Measurements from ENCODE around the gene GOLGA8B.
A peak's percentile ranks its signal among the peaks of the same experiment; 100 is the strongest.
"Not testable (repeated sequence)": the region's sequence is repeated elsewhere in the genome, so short reads cannot be mapped to it uniquely, and the experiment has no call there.

The GOLGA8B gene, protein sequence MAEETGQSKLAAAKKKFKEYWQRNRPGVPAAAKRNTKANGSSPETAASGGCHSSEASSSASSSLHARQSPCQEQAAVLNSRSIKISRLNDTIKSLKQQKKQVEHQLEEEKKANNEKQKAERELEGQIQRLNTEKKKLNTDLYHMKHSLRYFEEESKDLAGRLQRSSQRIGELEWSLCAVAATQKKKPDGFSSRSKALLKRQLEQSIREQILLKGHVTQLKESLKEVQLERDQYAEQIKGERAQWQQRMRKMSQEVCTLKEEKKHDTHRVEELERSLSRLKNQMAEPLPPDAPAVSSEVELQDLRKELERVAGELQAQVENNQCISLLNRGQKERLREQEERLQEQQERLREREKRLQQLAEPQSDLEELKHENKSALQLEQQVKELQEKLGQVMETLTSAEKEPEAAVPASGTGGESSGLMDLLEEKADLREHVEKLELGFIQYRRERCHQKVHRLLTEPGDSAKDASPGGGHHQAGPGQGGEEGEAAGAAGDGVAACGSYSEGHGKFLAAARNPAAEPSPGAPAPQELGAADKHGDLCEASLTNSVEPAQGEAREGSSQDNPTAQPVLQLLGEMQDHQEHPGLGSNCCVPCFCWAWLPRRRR

DNA sequence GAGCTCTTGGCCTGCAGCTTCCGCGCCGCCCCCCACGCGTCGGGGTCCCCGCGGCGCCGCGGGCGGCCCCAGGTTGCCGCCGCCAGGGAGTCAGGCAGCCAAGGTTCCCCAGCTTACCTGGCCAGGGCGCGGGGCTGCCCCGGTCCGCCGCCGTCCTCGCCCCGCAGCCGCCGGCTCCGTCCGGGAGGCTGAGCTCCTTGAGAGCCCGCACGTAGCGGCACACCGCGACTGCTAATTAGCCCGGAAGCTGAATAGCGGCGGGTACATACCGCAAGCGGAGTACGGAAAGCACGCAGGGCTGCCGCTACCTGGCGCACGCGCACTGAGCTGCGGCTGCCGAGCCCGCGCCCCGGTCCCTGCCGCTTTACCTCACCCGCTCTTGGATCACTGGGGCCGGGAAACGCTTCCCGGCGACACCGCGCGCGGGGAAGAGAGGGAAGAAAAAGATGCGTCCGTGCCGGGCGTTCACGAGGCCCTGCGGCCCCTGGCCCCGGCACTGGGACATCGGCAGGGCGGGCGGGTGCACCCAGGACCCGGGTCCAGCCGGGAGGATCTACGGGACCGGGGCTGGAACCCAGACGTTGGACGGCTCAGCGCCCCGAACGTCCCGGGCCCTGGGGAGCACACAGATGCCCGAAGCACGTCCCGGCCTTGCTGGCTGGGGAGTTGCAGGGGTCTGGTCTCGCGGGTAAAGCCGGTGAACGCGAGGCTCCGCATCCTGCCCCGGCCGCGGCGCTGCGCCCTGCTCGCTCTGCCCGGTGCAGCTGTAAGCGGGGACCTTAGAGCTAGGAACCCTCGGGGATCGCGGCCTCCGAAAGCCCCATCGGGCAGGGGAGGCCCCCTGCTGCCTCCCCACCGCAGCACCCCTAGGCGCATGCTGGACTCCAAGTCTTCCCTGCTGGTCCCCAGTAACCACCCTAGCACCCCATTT, at the start of gene GOLGA8B:
TSS of gene GOLGA8B (minus strand) at position 253 of the 931 bp plus-strand sequence. CDS start 47,739 bp downstream, outside the sequence.
- peak within 1 kb of the TSS; percentile 84 for H3K4me3 ChIP-seq (ENCODE audit: low read length)
- TF ChIP-seq ZNF274 (IDR thresholded peaks at IDR 0.05; ENCODE audit: low read depth, low read length) = no peak

DNA sequence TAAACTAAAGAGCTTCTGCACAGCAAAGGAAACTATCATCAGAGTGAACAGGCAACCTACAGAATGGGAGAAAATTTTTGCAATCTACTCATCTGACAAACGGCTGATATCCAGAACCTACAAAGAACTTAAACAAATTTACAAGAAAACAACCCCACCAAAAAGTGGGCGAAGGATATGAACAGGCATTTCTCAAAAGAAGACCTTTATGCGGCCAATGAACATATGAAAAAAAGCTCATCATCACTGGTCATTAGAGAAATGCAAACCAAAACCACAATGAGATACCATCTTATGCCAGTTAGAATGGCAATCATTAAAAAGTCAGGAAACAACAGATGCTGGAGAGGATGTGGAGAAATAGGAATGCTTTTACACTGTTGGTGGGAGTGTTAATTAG, 49.7 kb upstream of the GOLGA8B start:
- H3K4me3 ChIP-seq (ENCODE audit: low read length) = not testable (repeated sequence)

DNA sequence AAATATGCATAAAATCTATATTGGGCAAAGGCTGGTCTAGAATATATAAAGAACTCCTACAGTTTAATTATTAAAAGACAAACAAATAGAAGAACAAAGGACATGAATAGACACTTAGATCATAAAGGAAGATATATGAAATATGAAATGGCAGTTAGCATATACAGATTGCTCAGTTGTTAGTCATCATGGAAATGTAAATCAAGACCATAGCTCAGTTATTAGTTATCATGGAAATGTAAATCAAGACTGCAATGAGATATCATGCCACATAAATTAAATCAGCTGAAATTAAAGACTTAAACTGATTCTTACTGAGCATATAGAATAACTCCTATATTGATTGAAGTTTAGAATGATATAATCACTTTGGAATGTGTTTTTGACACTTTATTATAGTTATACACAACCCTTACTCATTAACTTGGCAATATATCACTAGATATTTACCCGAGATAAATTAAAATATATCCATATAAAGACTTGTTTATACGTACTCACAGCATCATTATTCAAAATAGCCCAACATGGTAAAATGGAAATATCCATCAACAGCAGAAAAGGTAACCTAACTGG, 45.2 kb upstream of the GOLGA8B start:
- no peak for TF ChIP-seq ZNF274 (IDR thresholded peaks at IDR 0.05; ENCODE audit: low read depth, low read length)
- no peak overlapping the region for H3K4me3 ChIP-seq (ENCODE audit: low read length)

DNA sequence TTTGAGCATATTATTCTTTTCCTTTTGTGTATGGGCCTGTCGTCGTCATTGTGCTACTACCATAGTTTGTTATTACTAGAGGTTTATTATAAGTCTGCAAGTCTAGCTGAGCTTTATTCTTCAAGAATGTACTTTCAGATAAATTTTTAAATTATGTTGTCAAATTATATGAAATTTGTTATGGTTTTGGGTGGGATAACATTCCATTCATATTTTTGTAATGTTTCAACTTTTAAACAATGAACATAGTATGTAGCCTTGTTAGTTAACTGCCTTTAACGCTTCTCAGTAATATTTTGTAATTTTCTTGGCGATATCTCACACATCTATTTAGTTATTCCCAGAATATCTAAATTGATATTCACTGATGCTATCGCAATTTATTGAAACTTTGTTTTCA, 41.6 kb upstream of the GOLGA8B start:
- no peak overlapping the region for H3K4me3 ChIP-seq (ENCODE audit: low read length)
- no peak for TF ChIP-seq ZNF274 (IDR thresholded peaks at IDR 0.05; ENCODE audit: low read depth, low read length)

DNA sequence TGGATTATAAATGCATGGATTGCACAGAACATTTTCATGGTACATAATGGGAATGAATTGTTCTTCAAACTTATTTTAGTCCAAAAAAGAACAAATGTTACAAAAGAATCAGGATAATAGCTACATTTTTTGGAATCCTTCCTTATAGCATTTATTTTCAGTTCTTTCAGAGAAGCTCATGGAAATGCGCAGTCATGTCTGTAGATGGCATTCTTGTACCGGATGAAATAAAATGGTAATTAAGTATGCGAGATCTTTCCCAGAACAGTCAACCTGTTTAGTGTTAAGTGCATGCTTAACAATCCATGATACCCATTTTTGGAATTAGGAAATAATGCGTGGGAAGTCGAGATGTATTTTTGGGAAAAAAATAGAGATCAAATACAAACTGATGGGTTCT, 38.2 kb upstream of the GOLGA8B start:
- no peak for TF ChIP-seq ZNF274 (IDR thresholded peaks at IDR 0.05; ENCODE audit: low read depth, low read length)
- H3K4me3 ChIP-seq (ENCODE audit: low read length) = no peak overlapping the region

DNA sequence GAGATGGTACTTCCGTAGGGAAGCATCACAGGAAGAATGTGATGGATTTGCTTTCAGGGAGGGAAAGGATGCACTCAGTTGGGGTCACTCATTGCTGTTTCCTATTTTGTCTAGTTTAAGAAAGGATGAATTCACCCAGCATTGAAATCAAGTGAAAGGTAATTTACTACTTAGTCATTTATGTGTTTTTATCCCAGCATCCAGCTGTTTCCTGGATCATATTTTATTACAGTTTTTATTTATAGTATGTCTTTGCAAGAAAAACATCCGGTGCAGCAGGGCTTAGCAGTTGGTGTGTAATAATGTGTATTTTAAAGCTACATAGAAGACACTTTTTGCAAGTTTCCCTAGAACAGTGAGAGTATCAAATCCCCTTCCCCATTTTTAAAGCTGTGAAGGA, 37.4 kb upstream of the GOLGA8B start:
- no peak for TF ChIP-seq ZNF274 (IDR thresholded peaks at IDR 0.05; ENCODE audit: low read depth, low read length)
- no peak overlapping the region for H3K4me3 ChIP-seq (ENCODE audit: low read length)

DNA sequence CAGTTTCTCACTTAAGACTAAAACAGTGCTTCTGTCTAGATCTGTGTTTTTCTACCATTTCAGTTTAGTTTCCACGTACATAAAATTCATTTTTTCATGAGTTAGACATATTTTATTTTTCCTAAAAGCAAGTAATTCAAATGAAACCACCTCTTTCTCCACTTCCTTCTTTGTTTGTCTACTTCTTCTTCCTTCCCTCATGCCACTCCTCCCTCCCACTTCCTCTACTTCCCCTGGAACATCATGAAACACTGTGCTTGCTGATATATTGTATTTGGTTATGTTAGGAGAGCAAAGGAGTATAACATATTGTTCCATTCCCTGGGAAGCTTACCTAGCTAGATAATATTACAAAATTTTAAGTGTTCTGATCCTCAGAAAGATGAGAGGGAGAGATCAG, 36.7 kb upstream of the GOLGA8B start:
- no peak for TF ChIP-seq ZNF274 (IDR thresholded peaks at IDR 0.05; ENCODE audit: low read depth, low read length)
- no peak overlapping the region for H3K4me3 ChIP-seq (ENCODE audit: low read length)

DNA sequence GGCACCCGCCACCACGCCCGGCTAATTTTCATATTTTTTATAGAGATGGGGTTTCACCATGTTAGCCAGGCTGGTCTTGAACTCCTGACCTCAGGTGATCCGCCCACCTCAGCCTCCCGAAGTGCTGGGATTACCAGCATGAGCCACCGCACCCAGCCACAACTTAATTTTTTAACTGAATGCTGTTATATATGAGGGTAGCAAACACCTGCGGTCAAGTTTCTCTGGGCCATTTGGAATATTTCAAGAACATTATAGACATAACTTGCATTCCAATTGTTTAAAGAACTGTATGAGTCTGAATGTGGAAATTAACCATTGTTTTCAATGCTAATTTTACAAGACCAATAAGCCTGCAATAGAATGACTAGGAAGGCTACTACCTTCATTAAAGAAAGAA, 35.7 kb upstream of the GOLGA8B start:
- no peak overlapping the region for H3K4me3 ChIP-seq (ENCODE audit: low read length)
- TF ChIP-seq ZNF274 (IDR thresholded peaks at IDR 0.05; ENCODE audit: low read depth, low read length) = no peak

DNA sequence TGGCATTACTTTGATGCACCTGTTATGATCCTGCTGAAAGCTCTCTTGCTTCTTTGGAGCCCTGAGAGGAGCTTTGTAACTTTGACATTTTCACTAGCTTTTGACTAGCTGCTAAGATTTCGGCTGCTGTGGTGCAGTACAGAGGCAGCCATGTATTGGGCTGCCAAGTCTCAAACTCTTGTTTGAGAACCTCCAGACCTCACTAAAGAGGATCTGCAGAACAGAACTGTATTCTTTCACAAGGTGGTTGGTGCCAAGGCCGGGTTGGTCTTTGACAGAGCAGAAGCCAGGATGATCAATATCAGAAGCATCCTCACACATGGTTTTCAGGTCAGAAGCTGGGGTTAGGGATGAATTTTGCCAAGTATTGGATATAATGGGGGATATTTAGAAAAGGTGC, 34.6 kb upstream of the GOLGA8B start:
- no peak for TF ChIP-seq ZNF274 (IDR thresholded peaks at IDR 0.05; ENCODE audit: low read depth, low read length)

DNA sequence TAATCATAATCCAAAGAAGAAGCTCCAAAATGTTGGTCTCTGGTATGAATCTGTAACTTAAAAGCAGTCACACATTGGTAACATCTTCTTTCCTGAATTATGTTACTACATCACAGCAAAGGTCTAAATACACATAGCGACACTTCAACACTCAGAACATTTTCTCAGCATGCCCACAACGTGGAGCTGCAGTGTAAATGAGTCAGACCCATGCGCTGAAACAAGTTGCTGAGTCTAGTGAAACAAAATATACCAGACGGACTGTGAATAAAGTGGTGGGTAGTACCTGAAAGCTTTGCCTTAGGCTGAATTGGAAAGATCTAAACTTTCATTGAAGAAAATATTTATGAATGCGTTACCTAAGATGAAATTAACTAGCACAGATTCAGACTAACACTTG, 33.2 kb upstream of the GOLGA8B start:
- TF ChIP-seq ZNF274 (IDR thresholded peaks at IDR 0.05; ENCODE audit: low read depth, low read length) = no peak
- H3K4me3 ChIP-seq (ENCODE audit: low read length) = no peak overlapping the region

More for the DNA sequence above, 34.6 kb upstream of the GOLGA8B start:
- H3K4me3 ChIP-seq (ENCODE audit: low read length) = no peak overlapping the region

DNA sequence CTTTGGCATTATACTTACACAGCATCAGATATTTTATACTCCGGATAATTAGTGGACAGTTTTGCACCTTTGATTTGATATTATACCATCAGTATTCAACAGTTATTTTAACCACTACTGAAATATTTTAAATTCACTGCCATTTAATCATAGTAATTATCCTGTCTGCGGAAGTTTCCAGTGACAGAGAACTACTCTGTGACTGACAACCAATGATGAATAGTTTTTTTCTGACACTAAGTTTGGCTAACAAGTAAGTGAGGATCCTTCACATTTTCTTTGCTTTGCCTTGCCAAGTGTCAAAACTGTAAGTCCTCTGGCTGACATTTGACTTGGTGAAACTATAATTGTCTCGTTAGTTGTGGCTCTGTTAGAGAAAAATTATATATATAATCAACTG, 30.5 kb upstream of the GOLGA8B start:
- H3K4me3 ChIP-seq (ENCODE audit: low read length) = no peak overlapping the region
- no peak for TF ChIP-seq ZNF274 (IDR thresholded peaks at IDR 0.05; ENCODE audit: low read depth, low read length)

DNA sequence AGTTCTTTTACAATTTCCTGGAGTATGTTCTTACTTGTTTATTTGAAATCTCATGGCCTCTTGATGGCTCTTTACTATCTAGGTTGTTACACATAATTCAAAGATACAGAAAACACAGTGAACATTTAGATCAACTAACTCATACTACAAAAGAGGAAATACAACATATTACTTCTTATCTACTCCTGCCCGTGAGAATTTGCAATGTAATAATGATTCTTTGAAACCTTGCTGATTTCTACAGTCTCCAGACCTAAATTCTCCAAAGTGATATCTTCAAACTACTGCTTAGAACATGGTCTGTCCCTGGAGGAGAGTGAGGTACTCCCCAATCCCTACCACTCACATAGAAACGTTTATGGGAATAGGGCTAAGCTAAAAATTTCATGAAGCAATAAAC, 29.9 kb upstream of the GOLGA8B start:
- TF ChIP-seq ZNF274 (IDR thresholded peaks at IDR 0.05; ENCODE audit: low read depth, low read length) = no peak
- H3K4me3 ChIP-seq (ENCODE audit: low read length) = no peak overlapping the region

DNA sequence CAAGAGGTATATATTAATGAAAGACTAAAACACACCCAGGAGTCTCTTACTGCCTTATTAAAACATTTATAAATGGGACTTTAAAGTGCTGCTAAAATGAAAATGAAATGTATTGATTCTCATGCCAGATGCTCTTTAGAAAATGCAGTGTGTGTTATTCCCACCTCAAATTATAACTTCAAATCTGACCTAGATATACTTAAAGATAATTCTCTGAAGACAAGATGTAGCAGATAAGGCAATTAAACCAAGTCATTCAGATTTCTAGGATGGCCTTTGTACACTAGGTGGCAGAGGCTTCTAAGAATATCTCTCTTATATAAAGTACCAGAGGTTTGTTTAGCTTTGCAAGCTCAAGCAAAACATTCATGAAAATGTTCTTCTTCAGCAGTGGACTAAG, 26.9 kb upstream of the GOLGA8B start:
- no peak for TF ChIP-seq ZNF274 (IDR thresholded peaks at IDR 0.05; ENCODE audit: low read depth, low read length)

More for the DNA sequence above, 26.9 kb upstream of the GOLGA8B start:
- H3K4me3 ChIP-seq (ENCODE audit: low read length) = no peak overlapping the region
